Tibial artery (tissue), 4 donors: ENCODE results near the gene RNF212B.
A peak's percentile ranks its signal among the peaks of the same experiment; 100 is the strongest.

Experiments
- DNase-seq, 2 donors: peaks; one replicate each; pipeline ENCODE4 v3.0.0-alpha.2; 2019
- H3K27ac ChIP-seq, 2 donors: fragments of 200-600 bp; sonication (generic) in 1 of 2; 1 replicate in 1 of 2; 2 replicates in 1 of 2; pipeline ENCODE4 v1.5.1; 2018 to 2019; ENCODE audit warnings: mild to moderate bottlenecking in 1 of 2
- H3K27me3 ChIP-seq, 2 donors: fragments of 200-600 bp; sonication (generic) in 1 of 2; one replicate each; pipeline versions ENCODE4 v1.5.1 to v1.6.0; 2016 to 2019
- H3K36me3 ChIP-seq, 3 donors: fragments of 200-600 bp; sonication (generic) in 2 of 3; one replicate each; pipeline ENCODE4 v1.5.1; 2016 to 2019; ENCODE audit warnings: mild to moderate bottlenecking in 2 of 3
- H3K4me1 ChIP-seq, 4 donors: fragments of 200-600 bp; sonication (generic) in 2 of 4; 1 replicate in 3 of 4; 2 replicates in 1 of 4; pipeline ENCODE4 v1.5.1; 2016 to 2019
- H3K4me3 ChIP-seq, 2 donors: fragments of 200-600 bp; sonication (generic) in 1 of 2; 1 replicate in 1 of 2; 2 replicates in 1 of 2; pipeline ENCODE4 v1.5.1; 2018 to 2019; ENCODE audit warnings: mild to moderate bottlenecking in 2 of 2
- H3K9me3 ChIP-seq, 3 donors: fragments of 200-600 bp; sonication (generic) in 1 of 3; one replicate each; pipeline ENCODE4 v1.5.1; 2016 to 2019
- CTCF ChIP-seq, 2 experiments: fragments of 200-600 bp in 1 of 2; fragments of 450-650 bp in 1 of 2; IDR thresholded peaks; one replicate each; pipeline ENCODE4 v1.5.1; 2017 to 2019; ENCODE audit warnings: antibody characterized with exemption in 2 of 2, mild to moderate bottlenecking in 1 of 2, moderate library complexity in 1 of 2
- intact Hi-C: fragments of 100-400 bp; cut with DNase I; formaldehyde crosslinking; loops from one replicate; pipeline ENCODE4 v1.15.0; 2023; ENCODE audit warnings: low total_unique reads

The RNF212B gene

GRCh38 chr14:23296012-23296777, 58.5 kb downstream of the RNF212B start:
- Histone ChIP-seq H3K27ac (no peak overlapping the region), H3K4me1 (peaks cover 0 to 28% (median 18%) of the 10 kb centered on the region in 4 donors), H3K27me3 (peaks cover 0 to 8% of the 10 kb centered on the region in 2 donors), H3K4me3 (no peak overlapping the region), H3K9me3 (no peaks in the 10 kb centered on the region), H3K36me3 (peaks cover 0 to 9% (median 0%) of the 10 kb centered on the region in 3 donors)
- TF ChIP-seq CTCF (IDR thresholded peaks at IDR 0.05), result no peak
- DNase-seq, result no peak
- intact Hi-C loops, result loop anchor here (10.0 kb wide), 1 partner anchor 111 kb away; the partner anchor contains the start of gene SLC7A8

- TF ChIP-seq CTCF (IDR thresholded peaks at IDR 0.05), result no peak
- intact Hi-C loops, result loop anchor here (10.0 kb wide), 1 partner anchor 112 kb away; the partner anchor contains the start of gene SLC7A8
- H3K9me3 ChIP-seq, result no peaks in the 10 kb centered on the region
- no peak for DNase-seq
- H3K36me3 ChIP-seq, result peaks cover 0 to 9% (median 0%) of the 10 kb centered on the region in 3 donors
- peaks cover 0 to 28% (median 18%) of the 10 kb centered on the region in 4 donors for H3K4me1 ChIP-seq
- no peak overlapping the region for H3K4me3 ChIP-seq
- no peaks in the 10 kb centered on the region for H3K27me3 ChIP-seq
- no peak overlapping the region for H3K27ac ChIP-seq
Observed at GRCh38 chr14:23297096-23297495, 59.4 kb downstream of the RNF212B start.

- peaks cover 0 to 28% (median 18%) of the 10 kb centered on the region in 4 donors for H3K4me1 ChIP-seq
- H3K27ac ChIP-seq, result no peak overlapping the region
- no peak for TF ChIP-seq CTCF (IDR thresholded peaks at IDR 0.05)
- intact Hi-C loops, result loop anchor here (10.0 kb wide), 1 partner anchor 113 kb away; the partner anchor contains the start of gene SLC7A8
- peaks cover 0 to 9% (median 0%) of the 10 kb centered on the region in 3 donors for H3K36me3 ChIP-seq
- DNase-seq, result no peak
- no peaks in the 10 kb centered on the region for H3K27me3 ChIP-seq
- no peaks in the 10 kb centered on the region for H3K9me3 ChIP-seq
- no peak overlapping the region for H3K4me3 ChIP-seq
Observed at GRCh38 chr14:23297611-23298277, 60.0 kb downstream of the RNF212B start.

- intact Hi-C loops, result loop anchor here (10.0 kb wide), 1 partner anchor 115 kb away; the partner anchor contains the start of gene SLC7A8
- no peak for DNase-seq
- Histone ChIP-seq H3K27me3 (no peaks in the 10 kb centered on the region), H3K36me3 (peaks cover 0 to 9% (median 0%) of the 10 kb centered on the region in 3 donors), H3K9me3 (no peaks in the 10 kb centered on the region), H3K27ac (peak overlapping the region; percentile 94 to 99), H3K4me3 (no peak overlapping the region), H3K4me1 (peaks cover 0 to 35% (median 18%) of the 10 kb centered on the region in 4 donors)
- TF ChIP-seq CTCF (IDR thresholded peaks at IDR 0.05), result peak in 1 of 2 experiments; percentile 5
Observed at GRCh38 chr14:23299211-23299957, 61.6 kb downstream of the RNF212B start.

GRCh38 chr14:23299986-23300686, 62.4 kb downstream of the RNF212B start:
- no peak for TF ChIP-seq CTCF (IDR thresholded peaks at IDR 0.05)
- no peaks in the 10 kb centered on the region for H3K27me3 ChIP-seq
- intact Hi-C loops, result loop anchor here (10.0 kb wide), 1 partner anchor 115 kb away; the partner anchor contains the start of gene SLC7A8
- peak overlapping the region; percentile 71 to 85 for H3K4me3 ChIP-seq
- peaks cover 0 to 29% (median 14%) of the 10 kb centered on the region in 4 donors for H3K4me1 ChIP-seq
- H3K9me3 ChIP-seq, result no peaks in the 10 kb centered on the region
- H3K36me3 ChIP-seq, result peaks cover 0 to 9% (median 0%) of the 10 kb centered on the region in 3 donors
- no peak for DNase-seq
- peak overlapping the region; percentile 94 to 99 for H3K27ac ChIP-seq
